ENCODE data around the gene ARID1B.
"Not testable (repeated sequence)": the region's sequence is repeated elsewhere in the genome, so short reads cannot be mapped to it uniquely, and the experiment has no call there.

ARID1B gene

GRCh38 chr6:156912431-156912830 is 135.3 kb downstream of the ARID1B start:
- DNase-seq = no peak

GRCh38 chr6:156914181-156914580 is 137.0 kb downstream of the ARID1B start:
- no peak for DNase-seq

DNA sequence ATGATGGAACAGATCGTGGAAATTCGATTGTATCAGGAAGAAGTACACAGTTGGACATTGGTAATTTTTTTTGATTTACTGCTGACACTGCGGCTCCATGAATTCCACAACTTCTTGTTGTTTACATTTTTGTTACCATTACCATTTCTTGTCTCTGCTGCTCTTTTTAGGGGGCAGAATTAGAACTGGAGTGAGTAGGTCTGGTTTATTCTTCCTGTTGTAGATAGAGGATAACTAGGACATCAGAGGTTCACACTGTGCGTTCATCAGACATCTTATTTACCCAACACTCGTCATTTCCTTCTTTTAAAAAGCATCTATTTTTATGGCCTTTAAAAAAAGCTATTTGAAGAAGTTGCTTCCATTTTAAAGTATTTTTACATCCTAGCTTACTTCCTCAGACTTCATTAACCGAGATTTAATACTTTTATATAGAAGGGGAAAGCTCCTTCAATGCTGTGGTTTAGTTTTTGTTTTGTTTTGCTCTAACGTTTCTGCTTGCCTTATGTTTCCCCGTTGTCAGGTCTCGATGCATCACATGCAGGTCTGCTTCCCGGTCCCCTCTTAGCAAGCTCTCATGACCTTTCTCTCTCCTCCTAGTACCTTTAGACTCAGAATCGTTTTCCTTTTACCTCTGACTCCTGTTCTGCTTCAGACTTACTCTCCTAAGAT is 139.1 kb downstream of the ARID1B start:
- DNase-seq = no peak

DNA sequence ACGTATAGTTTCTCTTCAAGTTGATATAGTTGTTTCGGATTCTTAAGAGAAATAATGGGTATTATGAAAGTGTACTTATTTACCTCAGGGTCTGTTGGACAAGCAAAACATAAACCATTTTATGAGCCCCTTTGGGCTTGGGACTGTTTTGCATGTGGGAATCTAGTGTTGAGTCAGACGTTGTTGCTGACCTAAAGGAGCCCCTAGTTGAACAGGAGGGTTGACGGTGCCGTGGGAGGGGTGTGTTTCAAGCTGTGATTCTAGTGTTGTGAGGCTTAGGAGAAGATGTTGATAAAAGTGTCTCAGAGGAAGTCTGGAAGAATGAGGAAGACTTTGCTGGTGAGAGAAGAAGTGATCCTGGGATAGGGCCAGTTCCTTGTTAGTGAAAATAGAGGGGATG is 140.0 kb downstream of the ARID1B start:
- no peak for DNase-seq

DNA sequence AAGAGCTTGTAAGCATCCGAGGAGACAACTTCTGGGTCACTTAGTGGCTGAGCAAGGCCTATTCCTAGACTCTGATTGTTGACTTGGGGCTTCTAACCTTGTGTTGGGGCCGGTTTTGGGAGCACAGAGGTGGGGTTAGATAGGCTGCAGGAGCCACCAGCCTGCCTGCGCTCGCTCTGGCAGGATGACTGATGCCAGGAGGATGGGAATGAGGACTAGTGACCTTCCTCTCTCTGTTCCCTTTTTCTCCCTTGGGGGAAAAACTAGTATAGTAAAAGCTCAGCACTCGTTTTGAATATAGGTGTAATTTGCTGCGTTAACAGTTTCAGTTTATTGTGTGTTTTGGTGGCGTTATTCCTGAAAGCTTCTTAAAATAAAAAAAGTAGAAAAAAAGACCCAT is 141.5 kb downstream of the ARID1B start:
- no peak for DNase-seq

DNA sequence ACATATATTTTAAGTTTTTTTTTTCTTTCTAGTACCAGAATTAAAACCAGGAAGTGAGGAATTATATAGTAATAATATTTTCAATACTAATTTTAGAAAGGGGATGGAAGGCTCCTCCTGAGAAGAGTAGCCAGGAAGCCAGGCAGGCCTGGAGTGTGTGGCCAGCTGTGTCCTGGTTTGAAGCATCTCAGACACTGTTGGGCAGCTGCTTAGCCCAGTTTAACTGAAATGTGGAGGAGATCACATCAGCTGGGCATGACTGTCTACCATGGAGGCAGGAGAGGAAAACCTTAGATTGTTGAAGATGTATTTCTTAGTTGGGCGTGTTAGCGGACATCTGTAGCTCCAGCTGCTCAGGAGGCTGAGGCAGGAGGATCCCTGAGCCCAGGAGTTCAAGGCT is 142.2 kb downstream of the ARID1B start:
- no peak for DNase-seq

DNA sequence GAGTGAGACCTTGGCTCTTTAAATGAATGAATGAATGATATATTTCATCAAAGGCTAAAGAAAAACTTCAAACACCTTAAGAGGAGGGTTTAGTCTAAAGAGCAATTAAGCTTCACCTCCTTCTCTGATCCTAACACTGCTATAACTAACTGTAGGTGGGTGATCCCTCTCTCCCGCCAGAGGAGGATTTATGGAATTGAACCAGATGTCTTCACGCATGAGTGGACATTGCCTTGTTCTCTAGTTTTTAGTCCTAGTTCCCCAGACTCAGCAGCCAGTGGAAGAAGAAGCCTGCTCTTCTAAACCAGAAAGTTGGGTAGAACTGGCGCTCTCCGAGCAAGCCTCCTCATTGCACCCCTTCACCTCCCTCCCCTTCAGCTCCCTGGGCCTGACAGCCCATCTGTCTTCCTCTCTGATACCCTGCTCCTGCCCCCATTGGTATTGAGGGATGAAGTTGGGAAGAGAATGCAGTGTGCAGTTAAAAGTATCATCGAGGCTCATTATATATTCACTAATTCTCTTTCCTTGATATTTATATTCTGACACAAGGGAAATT is 142.7 kb downstream of the ARID1B start:
- DNase-seq = no peak

DNA sequence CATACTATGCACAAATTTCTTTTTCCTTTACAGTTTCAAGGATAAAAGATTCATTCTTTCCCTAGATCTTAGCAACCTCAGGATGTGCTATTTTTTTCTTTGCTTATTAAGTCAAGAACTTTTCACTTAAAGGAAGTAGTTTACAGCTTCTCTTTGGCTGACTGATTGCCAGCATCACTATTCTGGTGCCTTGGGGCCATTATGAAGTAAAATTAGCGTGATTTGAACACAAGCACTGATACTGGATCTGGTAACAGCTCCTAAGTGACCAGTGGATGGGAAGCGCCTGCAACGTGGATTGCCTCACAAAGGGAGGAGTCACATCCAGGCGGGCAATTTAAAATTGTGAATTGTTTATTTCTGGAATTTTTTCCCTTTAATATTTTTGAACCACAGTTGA is 147.1 kb downstream of the ARID1B start:
- DNase-seq = no peak

DNA sequence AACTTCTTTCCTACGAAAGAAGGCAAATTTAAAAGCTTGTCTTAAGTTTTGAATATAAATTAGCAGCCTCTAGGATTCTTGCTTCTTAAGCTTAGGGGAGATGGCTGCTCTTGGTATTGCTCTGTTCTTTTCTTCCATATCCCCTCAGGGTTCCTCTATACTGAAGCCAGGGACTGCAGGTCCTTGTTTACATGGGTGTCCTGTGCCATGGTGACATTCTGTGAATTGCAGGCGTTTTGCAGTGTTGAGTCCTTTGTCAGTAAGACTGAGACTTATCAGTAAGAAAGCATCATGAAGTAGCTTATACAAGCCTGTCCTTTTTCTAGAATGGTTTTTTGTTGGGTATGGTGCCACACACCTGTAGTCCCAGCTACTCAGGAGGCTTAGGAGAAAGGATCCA is 147.8 kb downstream of the ARID1B start:
- no peak for DNase-seq

GRCh38 chr6:156925718-156926607 is 148.8 kb downstream of the ARID1B start:
- no peak for DNase-seq

GRCh38 chr6:156928126-156928525 is 150.9 kb downstream of the ARID1B start:
- DNase-seq = no peak

DNA sequence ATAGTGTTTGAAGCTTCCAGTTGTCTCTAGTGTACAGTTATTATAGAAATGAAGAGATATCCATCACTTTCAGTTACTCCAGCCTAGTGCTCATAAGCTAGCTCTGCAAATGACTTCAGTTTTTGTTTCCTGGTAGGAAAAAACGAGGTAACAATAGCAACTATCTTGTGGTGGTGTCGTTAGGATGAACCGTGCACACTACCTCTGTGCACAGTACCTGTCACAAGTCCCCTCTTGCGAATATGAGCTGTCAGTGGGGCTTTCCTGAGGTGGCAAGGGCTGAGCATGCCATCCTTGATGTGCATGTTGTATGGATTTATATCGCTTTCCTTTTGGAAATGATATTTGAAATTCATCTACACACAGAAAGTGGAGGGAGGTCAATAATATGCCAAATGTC is 151.8 kb downstream of the ARID1B start:
- DNase-seq = no peak

DNA sequence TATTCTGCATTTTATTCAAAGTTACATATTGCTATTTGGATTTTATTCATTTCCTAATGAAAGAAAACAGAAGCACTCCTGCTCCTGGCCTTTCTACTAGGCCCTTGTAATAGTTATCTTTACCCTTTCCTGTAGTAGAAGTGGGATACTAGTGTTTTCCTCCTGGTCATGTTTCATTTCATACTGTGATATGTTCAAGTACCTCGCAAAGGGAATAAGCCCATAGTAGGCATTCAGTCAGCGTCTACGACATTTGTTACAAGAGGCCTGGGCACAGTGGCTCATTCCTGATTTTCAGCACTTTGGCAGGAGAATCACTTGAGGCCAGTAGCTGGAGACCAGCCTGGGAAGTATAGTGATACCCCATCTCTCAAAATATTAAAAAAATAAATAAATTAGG is 154.1 kb downstream of the ARID1B start:
- DNase-seq = no peak

DNA sequence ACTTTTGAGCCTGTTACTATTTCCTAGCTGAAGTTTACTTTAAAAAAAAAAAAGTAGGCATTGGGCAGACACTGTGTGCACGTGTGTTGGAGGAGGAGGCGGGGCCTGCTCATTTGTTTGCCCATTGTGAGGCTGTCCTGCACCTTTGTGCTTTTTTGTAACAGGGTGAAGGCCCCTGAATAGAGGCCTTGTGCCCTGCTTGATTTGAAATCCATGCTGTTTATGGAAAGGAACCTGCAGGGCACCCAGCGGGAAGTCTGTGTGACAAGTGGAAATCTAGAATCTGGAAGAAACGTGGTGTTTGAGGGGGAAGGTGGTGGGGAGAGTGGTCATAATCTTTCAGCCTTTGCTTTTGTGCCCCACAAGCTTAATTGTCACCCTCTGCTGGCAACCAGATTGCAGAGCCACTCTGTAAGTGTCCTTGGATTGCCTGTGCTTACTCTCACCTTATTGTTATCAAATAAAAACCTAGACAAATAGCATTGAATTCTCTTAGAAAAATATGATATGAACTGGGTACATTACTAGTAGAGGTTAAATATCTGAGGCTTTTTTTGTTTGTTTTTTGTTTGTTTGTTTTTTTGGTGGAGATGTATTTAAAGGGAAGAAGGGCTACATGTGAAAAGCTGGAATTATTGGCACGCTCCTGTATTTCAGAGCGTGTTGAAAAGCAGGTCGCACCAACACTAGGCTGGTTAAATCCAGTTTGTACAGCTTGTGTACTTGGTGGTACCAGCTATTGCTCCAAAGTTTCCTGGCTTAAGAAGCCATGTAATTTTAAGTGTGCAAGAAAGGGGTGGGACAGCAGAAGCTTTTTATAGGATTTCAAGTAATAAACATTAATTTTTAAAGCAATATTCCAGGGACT is 156.3 kb downstream of the ARID1B start:
- no peak for DNase-seq

- no peak for DNase-seq
These were observed 156.9 kb downstream of the ARID1B start for GRCh38 chr6:156934069-156934460.

- no peak for DNase-seq
These were observed 157.8 kb downstream of the ARID1B start for GRCh38 chr6:156935000-156935399.

DNA sequence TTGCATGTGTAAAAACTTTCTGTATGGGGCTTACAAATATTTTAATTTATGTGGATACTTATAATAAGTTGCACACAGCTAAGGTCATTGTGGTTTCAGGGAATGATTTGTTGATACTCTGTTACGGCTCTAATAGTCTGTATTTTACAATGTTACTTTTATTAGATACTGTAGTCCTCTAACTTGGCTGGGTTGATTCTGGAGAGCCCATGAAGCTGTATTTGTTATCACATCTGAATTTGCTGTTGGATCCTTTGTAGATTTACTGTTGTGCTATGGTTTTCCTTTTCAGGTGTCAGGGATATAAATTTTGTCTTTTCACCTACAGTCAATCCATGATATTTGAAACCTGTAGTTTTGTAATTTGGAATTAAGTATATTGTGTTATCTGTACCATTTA is 161.0 kb downstream of the ARID1B start:
- DNase-seq = no peak

- DNase-seq = no peak
These were observed 163.0 kb downstream of the ARID1B start for GRCh38 chr6:156940221-156940620.

GRCh38 chr6:156942266-156942665 is 165.1 kb downstream of the ARID1B start:
- DNase-seq = no peak

DNA sequence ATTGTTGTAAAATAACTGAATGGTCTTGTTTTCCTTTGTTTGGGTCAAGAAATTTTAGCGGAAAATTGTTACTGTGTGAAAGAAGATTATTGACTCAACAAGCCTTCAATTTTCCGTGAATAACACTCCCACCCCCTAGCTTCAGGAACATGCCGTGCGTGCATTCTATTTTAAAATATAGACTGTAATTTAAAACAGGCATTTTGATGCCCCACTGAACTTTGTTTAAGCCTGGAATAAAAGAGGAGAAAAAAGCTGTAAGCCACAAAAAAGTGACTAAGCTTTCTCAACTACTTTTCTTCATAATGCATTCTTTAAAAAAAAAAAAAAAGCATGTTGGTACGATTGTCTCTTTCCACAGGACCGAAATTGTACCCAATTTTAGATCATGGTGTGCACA is 166.0 kb downstream of the ARID1B start:
- no peak for DNase-seq

DNA sequence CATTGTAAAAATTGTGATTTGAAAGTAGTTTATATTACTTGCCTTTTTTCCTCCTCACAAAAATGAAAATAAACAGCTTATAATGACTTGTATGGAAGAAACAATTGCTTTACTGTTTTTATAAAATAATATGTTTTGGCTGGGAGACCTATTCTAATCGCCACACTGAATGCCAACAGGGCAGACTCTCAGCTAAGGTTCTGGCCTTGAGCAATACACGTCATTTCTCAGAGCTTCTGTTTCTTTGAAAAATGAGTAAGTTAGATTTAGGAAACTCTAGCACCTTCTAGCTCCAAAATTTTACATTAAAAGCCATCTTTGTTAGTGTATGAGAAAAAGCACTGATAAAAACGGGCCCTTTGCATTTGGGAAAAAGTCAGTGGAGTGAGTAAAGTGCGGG is 166.6 kb downstream of the ARID1B start:
- DNase-seq = no peak

DNA sequence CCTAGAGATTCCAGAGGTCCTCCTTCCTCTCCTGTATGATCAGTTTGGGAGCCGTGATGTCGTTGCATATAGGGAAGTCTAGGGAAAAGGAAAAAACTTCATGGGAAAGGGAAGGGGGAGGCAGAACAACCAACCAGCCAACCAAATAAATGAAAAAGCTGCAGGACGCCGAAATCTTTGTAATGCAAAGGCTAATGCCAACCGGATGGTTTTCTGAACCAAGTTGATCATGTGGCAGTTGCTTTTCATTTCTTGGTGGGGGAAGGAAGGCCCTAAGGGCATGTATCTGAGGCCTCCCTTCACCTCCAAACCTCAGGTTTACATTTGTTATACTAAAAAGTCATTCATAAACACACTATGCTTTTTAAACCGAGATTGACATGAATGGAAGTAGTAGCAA is 167.2 kb downstream of the ARID1B start:
- DNase-seq = no peak

DNA sequence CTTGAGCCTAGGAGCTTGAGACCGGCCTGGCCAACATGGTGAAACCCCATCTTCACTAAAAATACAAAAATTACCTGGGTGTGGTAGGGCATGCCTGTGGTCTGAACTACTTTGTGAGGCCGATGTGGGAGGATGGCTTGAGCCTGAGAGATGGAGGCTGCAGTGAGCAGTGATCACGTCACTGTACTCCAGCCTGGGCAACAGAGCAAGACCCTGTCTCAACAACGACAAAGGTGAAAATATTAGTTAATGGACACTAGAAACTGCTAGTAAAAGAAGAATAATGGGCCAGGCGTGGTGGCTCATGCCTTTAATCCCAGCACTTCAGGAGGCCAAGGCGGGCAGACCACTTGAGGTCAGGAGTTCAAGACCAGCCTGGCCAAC is 168.6 kb downstream of the ARID1B start:
- not testable (repeated sequence) for DNase-seq
